HEK293T (cell line): ENCODE measurements around the gene B3GNT4.

ENCODE experiments used
- CTBP1 ChIP-seq: fragments of 450-650 bp; IDR thresholded peaks from 2 replicates; pipeline ENCODE4 v1.6.1; 2016; ENCODE audit warnings: borderline replicate concordance
- FOXA1 ChIP-seq: fragments of 450-650 bp; IDR thresholded peaks from 2 replicates; pipeline ENCODE4 v1.6.1; 2016; ENCODE audit warnings: mild to moderate bottlenecking
- FOXM1 ChIP-seq: fragments of 450-650 bp; IDR thresholded peaks from 2 replicates; pipeline ENCODE4 v1.6.1; 2017; ENCODE audit warnings: mild to moderate bottlenecking, borderline replicate concordance
- HDGF ChIP-seq: fragments of 450-650 bp; IDR thresholded peaks from 2 replicates; pipeline ENCODE4 v1.6.1; 2017; ENCODE audit warnings: antibody characterized with exemption, borderline replicate concordance
- SUZ12 ChIP-seq: fragments of 450-650 bp; IDR thresholded peaks from 2 replicates; pipeline ENCODE4 v1.6.1; 2016; ENCODE audit warnings: mild to moderate bottlenecking
- TARDBP ChIP-seq: fragments of 450-650 bp; IDR thresholded peaks from 2 replicates; pipeline ENCODE4 v1.6.1; 2016

GRCh38 chr12:122228092-122228491 lies 24.6 kb downstream of the B3GNT4 start:
- TF ChIP-seq CTBP1 = no peak
- no peak for TF ChIP-seq HDGF
- no peak for TF ChIP-seq SUZ12
- TF ChIP-seq TARDBP = no peak
- no peak for TF ChIP-seq FOXM1
- no peak for TF ChIP-seq FOXA1
